ENCODE data around the gene KCNIP4.

KCNIP4 gene

DNA sequence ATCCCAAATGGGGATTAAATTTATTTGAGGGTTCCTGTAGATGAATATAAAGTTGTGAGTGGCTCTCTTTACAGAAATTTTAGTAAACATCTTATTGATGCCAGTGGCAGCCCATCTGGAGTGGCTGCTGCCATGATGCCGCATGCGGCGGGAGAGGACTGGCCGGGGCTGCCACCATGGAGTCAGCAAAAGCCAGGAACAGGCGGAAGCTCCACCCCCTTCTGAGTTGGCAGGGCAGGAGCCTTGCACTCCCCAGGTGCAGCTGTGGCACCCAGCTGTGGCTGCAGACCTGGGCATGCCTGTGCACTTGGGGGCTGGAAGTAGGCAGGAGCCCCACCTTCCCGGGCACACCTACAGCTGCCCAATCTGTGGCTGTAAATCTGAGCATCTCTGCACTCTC is 92.3 kb downstream of the KCNIP4 start:
- no peak for TF ChIP-seq EZH2 (IDR thresholded peaks at IDR 0.05)
- TF ChIP-seq FOXP2 (optimal IDR thresholded peaks at IDR 0.05; ENCODE audit: control extremely low read depth, extremely low read length, insufficient read depth), result no peak
- TF ChIP-seq POLR2AphosphoS5 (IDR thresholded peaks at IDR 0.05; ENCODE audit: borderline replicate concordance, low read depth, low read length), result no peak
- Histone ChIP-seq H3K9ac (ENCODE audit: insufficient read length) (no peak overlapping the region), H3K27ac (no peak overlapping the region), H3K4me3 (no peak overlapping the region), H3K36me3 (ENCODE audit: insufficient read depth, low read length) (no peaks in the 10 kb centered on the region), H3K9me3 (ENCODE audit: low read depth, low read length) (no peaks in the 10 kb centered on the region)
- DNase-seq (ENCODE audit: low read depth, low spot score), result no peak

DNA sequence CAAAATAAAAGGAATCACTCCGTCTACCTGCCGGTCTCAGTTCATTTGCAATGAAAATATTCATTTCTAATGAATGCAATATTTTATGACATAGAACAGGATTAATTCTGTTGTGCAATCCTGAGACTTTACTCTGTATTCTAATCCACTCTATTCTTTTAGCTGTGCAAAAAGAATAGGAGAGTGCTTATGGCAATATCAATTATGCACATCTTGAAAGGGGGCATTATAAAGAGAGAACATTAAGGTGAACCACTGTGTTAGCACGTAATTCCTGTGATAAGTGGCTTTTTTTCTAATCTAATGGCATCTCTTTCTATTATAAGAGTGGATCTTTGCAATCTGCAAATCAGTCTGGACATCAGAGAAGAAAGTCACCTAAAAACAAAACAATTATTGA is 99.5 kb downstream of the KCNIP4 start:
- Histone ChIP-seq H3K36me3 (ENCODE audit: insufficient read depth, low read length) (no peaks in the 10 kb centered on the region), H3K4me3 (no peak overlapping the region), H3K27ac (no peak overlapping the region), H3K9me3 (ENCODE audit: low read depth, low read length) (no peaks in the 10 kb centered on the region), H3K9ac (ENCODE audit: insufficient read length) (no peak overlapping the region)
- TF ChIP-seq EZH2 (IDR thresholded peaks at IDR 0.05) (no peak), POLR2AphosphoS5 (IDR thresholded peaks at IDR 0.05; ENCODE audit: borderline replicate concordance, low read depth, low read length) (no peak), FOXP2 (optimal IDR thresholded peaks at IDR 0.05; ENCODE audit: control extremely low read depth, extremely low read length, insufficient read depth) (no peak)
- DNase-seq (ENCODE audit: low read depth, low spot score), result no peak

DNA sequence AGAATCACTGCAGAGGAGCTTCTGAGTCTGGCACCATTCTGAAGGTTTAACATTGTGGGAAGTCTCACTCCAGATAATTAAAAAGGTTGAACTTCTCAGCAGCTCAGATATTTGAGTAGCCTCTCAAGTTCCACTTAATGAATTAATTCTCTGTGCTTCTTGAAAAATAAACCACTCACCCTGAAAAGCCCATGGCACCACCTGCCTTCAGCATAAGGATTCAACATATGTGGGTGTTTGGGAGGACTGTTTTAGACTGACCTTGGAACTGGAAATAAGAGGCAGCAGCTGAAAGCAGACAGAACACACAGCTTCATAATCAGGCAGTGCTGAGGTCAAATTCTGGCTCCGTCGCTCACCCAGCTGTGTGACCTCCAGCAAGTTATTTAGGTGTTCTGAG is 100.6 kb downstream of the KCNIP4 start:
- no peak for DNase-seq (ENCODE audit: low read depth, low spot score)
- no peak overlapping the region for H3K27ac ChIP-seq
- no peak overlapping the region for H3K9ac ChIP-seq (ENCODE audit: insufficient read length)
- no peak overlapping the region for H3K4me3 ChIP-seq
- no peaks in the 10 kb centered on the region for H3K9me3 ChIP-seq (ENCODE audit: low read depth, low read length)
- TF ChIP-seq EZH2 (IDR thresholded peaks at IDR 0.05) (no peak), FOXP2 (optimal IDR thresholded peaks at IDR 0.05; ENCODE audit: control extremely low read depth, extremely low read length, insufficient read depth) (no peak), POLR2AphosphoS5 (IDR thresholded peaks at IDR 0.05; ENCODE audit: borderline replicate concordance, low read depth, low read length) (no peak)
- no peaks in the 10 kb centered on the region for H3K36me3 ChIP-seq (ENCODE audit: insufficient read depth, low read length)

DNA sequence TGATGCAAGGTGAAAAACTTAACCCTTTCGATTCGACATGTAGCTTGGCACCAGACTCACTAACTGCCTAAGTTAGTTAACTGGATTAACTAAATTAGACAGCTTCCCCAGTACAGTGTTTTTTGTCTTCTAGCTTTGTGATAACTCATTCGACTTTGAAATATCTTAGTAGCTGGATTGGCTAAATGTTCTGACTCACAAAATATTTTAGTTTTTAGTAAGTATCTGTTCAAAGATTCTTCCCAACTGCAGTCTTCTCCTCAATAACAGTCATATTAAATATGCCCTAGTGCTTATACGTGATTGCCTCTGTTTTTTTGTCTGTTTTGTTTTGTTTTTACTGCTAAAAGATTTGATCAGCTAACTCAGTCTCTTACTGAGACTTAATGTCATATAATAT is 102.9 kb downstream of the KCNIP4 start:
- Histone ChIP-seq H3K27ac (no peak overlapping the region), H3K9me3 (ENCODE audit: low read depth, low read length) (no peaks in the 10 kb centered on the region), H3K4me3 (no peak overlapping the region), H3K9ac (ENCODE audit: insufficient read length) (no peak overlapping the region), H3K36me3 (ENCODE audit: insufficient read depth, low read length) (no peaks in the 10 kb centered on the region)
- TF ChIP-seq EZH2 (IDR thresholded peaks at IDR 0.05) (no peak), FOXP2 (optimal IDR thresholded peaks at IDR 0.05; ENCODE audit: control extremely low read depth, extremely low read length, insufficient read depth) (no peak)
- DNase-seq (ENCODE audit: low read depth, low spot score), result no peak

DNA sequence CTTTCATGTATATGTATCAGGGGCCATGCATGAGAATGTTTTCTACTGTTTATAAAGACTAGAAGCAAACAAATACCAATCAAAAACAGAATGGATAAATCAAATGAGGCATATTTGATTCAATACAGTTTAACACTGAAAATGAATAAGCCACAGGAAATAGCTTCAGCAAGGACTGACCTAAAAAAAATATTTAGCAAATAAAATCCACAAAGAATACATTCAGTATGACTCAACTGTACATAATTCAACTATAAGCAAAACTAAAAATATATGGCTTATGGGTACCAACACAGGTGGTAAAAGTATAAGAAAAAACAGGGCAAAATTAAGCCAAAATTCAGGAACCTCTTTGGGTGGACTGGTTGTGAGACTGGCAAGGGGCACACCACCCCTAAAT is 112.9 kb downstream of the KCNIP4 start:
- Histone ChIP-seq H3K36me3 (ENCODE audit: insufficient read depth, low read length) (no peaks in the 10 kb centered on the region), H3K27ac (no peak overlapping the region), H3K9ac (ENCODE audit: insufficient read length) (no peak overlapping the region), H3K4me3 (no peak overlapping the region), H3K9me3 (ENCODE audit: low read depth, low read length) (no peaks in the 10 kb centered on the region)
- TF ChIP-seq EZH2 (IDR thresholded peaks at IDR 0.05) (no peak), FOXP2 (optimal IDR thresholded peaks at IDR 0.05; ENCODE audit: control extremely low read depth, extremely low read length, insufficient read depth) (no peak), POLR2AphosphoS5 (IDR thresholded peaks at IDR 0.05; ENCODE audit: borderline replicate concordance, low read depth, low read length) (no peak)
- no peak for DNase-seq (ENCODE audit: low read depth, low spot score)

DNA sequence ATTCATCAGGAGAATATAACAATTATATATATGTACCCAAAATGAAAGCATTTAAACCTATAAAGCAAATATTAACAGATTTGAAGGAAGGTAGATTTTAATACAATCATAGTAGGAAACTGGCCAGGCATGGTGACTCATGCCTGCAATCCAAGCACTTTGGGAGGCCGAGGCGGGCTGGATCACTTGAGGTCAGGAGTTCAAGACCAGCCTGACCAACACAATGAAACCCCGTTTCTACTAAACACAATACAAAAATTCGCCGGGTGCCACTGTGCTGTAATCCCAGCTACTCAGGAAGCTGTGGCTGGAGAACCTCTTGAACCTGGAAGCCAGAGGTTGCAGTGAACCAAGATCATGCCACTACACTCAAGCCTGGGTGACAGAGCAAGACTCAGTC is 118.3 kb downstream of the KCNIP4 start:
- DNase-seq (ENCODE audit: low read depth, low spot score), result no peak
- no peaks in the 10 kb centered on the region for H3K36me3 ChIP-seq (ENCODE audit: insufficient read depth, low read length)
- H3K4me3 ChIP-seq, result no peak overlapping the region
- no peaks in the 10 kb centered on the region for H3K9me3 ChIP-seq (ENCODE audit: low read depth, low read length)
- no peak overlapping the region for H3K27ac ChIP-seq
- TF ChIP-seq POLR2AphosphoS5 (IDR thresholded peaks at IDR 0.05; ENCODE audit: borderline replicate concordance, low read depth, low read length) (no peak), EZH2 (IDR thresholded peaks at IDR 0.05) (no peak), FOXP2 (optimal IDR thresholded peaks at IDR 0.05; ENCODE audit: control extremely low read depth, extremely low read length, insufficient read depth) (no peak)
- H3K9ac ChIP-seq (ENCODE audit: insufficient read length), result no peak overlapping the region

DNA sequence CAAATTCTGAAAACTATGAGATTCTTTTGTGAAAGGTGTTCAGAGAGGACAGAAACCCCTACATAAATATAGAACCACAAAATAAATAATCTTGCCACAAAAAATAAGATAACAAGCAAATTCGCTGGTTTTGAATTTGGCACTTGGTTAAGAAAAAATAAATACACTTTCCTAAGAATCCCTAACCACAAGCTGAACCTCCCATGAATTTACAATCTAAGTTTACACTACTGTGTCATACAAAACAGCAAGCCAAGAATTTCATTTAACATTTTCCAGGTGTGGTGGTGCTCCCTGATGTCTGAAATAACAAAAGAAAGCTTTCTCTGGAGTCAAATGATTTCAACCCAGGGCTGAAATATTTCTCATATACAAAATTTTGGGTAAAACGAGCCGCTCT is 121.0 kb downstream of the KCNIP4 start:
- Histone ChIP-seq H3K4me3 (no peak overlapping the region), H3K36me3 (ENCODE audit: insufficient read depth, low read length) (no peaks in the 10 kb centered on the region), H3K27ac (no peak overlapping the region), H3K9me3 (ENCODE audit: low read depth, low read length) (no peaks in the 10 kb centered on the region), H3K9ac (ENCODE audit: insufficient read length) (no peak overlapping the region)
- no peak for TF ChIP-seq EZH2 (IDR thresholded peaks at IDR 0.05)
- no peak for TF ChIP-seq POLR2AphosphoS5 (IDR thresholded peaks at IDR 0.05; ENCODE audit: borderline replicate concordance, low read depth, low read length)
- TF ChIP-seq FOXP2 (optimal IDR thresholded peaks at IDR 0.05; ENCODE audit: control extremely low read depth, extremely low read length, insufficient read depth), result no peak
- DNase-seq (ENCODE audit: low read depth, low spot score), result no peak

DNA sequence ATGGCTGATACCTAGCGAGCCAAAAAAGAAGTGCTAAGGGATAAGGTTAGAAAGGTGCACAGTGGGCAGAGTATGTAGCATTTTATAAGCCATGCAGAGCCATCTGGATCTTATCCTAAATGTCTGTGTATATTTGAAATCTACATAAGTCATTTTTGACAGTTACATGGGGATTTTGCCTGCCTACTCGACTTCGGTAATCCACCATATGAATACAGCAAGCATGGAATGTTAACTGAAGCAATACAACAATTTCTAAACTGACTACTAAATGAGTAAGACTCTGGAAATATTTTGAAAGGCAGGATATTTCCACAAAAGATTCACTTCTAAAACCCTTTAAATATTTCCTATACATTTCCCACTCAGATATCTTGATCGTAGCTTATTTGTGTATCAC is 122.5 kb downstream of the KCNIP4 start:
- H3K27ac ChIP-seq, result no peak overlapping the region
- DNase-seq (ENCODE audit: low read depth, low spot score), result no peak
- no peaks in the 10 kb centered on the region for H3K9me3 ChIP-seq (ENCODE audit: low read depth, low read length)
- H3K4me3 ChIP-seq, result no peak overlapping the region
- no peaks in the 10 kb centered on the region for H3K36me3 ChIP-seq (ENCODE audit: insufficient read depth, low read length)
- H3K9ac ChIP-seq (ENCODE audit: insufficient read length), result no peak overlapping the region
- TF ChIP-seq POLR2AphosphoS5 (IDR thresholded peaks at IDR 0.05; ENCODE audit: borderline replicate concordance, low read depth, low read length) (no peak), FOXP2 (optimal IDR thresholded peaks at IDR 0.05; ENCODE audit: control extremely low read depth, extremely low read length, insufficient read depth) (no peak), EZH2 (IDR thresholded peaks at IDR 0.05) (no peak)

DNA sequence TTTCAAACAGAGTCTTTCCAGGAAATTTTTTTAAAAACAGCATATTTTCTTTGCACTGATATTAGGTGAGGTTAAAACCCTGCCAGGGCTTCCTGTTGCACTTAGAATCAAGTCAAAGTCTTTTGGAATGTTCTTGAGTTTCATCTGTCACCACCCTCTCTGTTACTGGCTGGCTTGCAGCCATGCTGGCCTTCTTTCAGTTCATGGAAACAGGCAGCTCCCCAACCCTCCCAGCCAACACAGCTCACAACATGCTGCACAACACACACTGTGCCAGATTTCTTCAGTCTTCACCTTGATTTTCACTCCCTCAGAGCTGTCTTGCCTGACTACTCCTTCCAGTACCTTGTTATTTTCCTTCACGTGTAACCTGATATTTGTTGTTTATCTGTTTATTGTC is 129.5 kb downstream of the KCNIP4 start:
- Histone ChIP-seq H3K36me3 (ENCODE audit: insufficient read depth, low read length) (no peaks in the 10 kb centered on the region), H3K9me3 (ENCODE audit: low read depth, low read length) (no peaks in the 10 kb centered on the region), H3K4me3 (no peak overlapping the region), H3K9ac (ENCODE audit: insufficient read length) (no peak overlapping the region), H3K27ac (no peak overlapping the region)
- TF ChIP-seq FOXP2 (optimal IDR thresholded peaks at IDR 0.05; ENCODE audit: control extremely low read depth, extremely low read length, insufficient read depth), result no peak
- TF ChIP-seq POLR2AphosphoS5 (IDR thresholded peaks at IDR 0.05; ENCODE audit: borderline replicate concordance, low read depth, low read length), result no peak
- TF ChIP-seq EZH2 (IDR thresholded peaks at IDR 0.05), result no peak
- no peak for DNase-seq (ENCODE audit: low read depth, low spot score)
